K562 (cell line): ENCODE data around the gene EFEMP2. TPM values are rescaled to one million over a fixed set of nuclear protein-coding genes. Genes with fewer than 3 reads are reported as not detected.

Experiments
- ADNP ChIP-seq: fragments of 200-800 bp; sonication (Bioruptor generic); IDR thresholded peaks from 2 replicates; pipeline ENCODE4 v1.6.1; 2016; ENCODE audit warnings: missing genetic modification characterization, missing compliant biosample characterization
- ASH1L ChIP-seq: fragments of 450-650 bp; IDR thresholded peaks from 2 replicates; pipeline ENCODE4 v1.6.1; 2018; ENCODE audit warnings: borderline replicate concordance, mild to moderate bottlenecking, low read depth; ENCODE audit not compliant: partially characterized antibody
- CREB1 ChIP-seq, 2 experiments: sonication (generic) in 1 of 2; formaldehyde crosslinking in 1 of 2; IDR thresholded peaks; 2 replicates each; pipeline versions ENCODE4 v1.6.1 to v1.8.0; 2012 to 2022; ENCODE audit warnings: inconsistent platforms in 1 of 2, mild to moderate bottlenecking in 1 of 2, missing genetic modification reagents in 1 of 2, moderate library complexity in 1 of 2
- DIDO1 ChIP-seq: fragments of 450-650 bp; IDR thresholded peaks from 2 replicates; pipeline ENCODE4 v1.6.1; 2016; ENCODE audit warnings: low read depth, missing biosample characterization, missing genetic modification characterization
- EWSR1 ChIP-seq: fragments of 450-650 bp; IDR thresholded peaks from 2 replicates; pipeline ENCODE4 v1.6.1; 2018; ENCODE audit warnings: borderline replicate concordance, mild to moderate bottlenecking, low read depth, moderate library complexity; ENCODE audit not compliant: partially characterized antibody
- HDAC1 ChIP-seq, 2 experiments: fragments of 450-650 bp; IDR thresholded peaks; 2 replicates each; pipeline ENCODE4 v1.6.1; 2016 to 2017; ENCODE audit warnings: inconsistent platforms in 1 of 2, mild to moderate bottlenecking in 1 of 2, moderate library complexity in 1 of 2
- KDM1A ChIP-seq, 2 experiments: fragments of 450-650 bp; IDR thresholded peaks; 2 replicates each; pipeline ENCODE4 v1.6.1; 2016; ENCODE audit warnings: mild to moderate bottlenecking in 2 of 2
- L3MBTL2 ChIP-seq: fragments of 450-650 bp; IDR thresholded peaks from 2 replicates; pipeline ENCODE4 v1.6.1; 2016; ENCODE audit warnings: mild to moderate bottlenecking, moderate library complexity
- MAFK ChIP-seq: IDR thresholded peaks from 2 replicates; pipeline ENCODE4 v1.6.1; 2011; ENCODE audit warnings: low read length, improper control_type of control experiment
- NR0B1 ChIP-seq: fragments of 450-650 bp; IDR thresholded peaks from one replicate; pipeline ENCODE4 v1.6.1; 2018; ENCODE audit warnings: mild to moderate bottlenecking, moderate library complexity; ENCODE audit not compliant: partially characterized antibody
- NR3C1 ChIP-seq: sonication (generic); formaldehyde crosslinking; IDR thresholded peaks from 2 replicates; pipeline ENCODE4 v1.8.1; 2022; ENCODE audit warnings: missing genetic modification reagents
- PHF8 ChIP-seq: fragments of 200-600 bp; sonication (generic); IDR thresholded peaks from 2 replicates; pipeline ENCODE4 v1.6.1; 2012; ENCODE audit warnings: mixed run types, mild to moderate bottlenecking, inconsistent platforms, low read length, moderate library complexity, borderline replicate concordance
- POLR2AphosphoS2 ChIP-seq: IDR thresholded peaks from 2 replicates; pipeline ENCODE4 v1.6.1; 2012; ENCODE audit warnings: low read length, improper control_type of control experiment
- POLR2B ChIP-seq: fragments of 450-650 bp; IDR thresholded peaks from 2 replicates; pipeline ENCODE4 v1.6.1; 2018; ENCODE audit warnings: low read depth; ENCODE audit not compliant: partially characterized antibody
- POLR2G ChIP-seq: fragments of 200-400 bp; formaldehyde crosslinking; IDR thresholded peaks from 2 replicates; pipeline ENCODE4 v1.6.1; 2017; ENCODE audit warnings: low read depth, mild to moderate bottlenecking, antibody characterized with exemption, low read length, moderate library complexity
- RNF2 ChIP-seq: sonication (generic); IDR thresholded peaks from 2 replicates; pipeline ENCODE4 v1.6.1; 2016
- SP1 ChIP-seq: sonication (generic); formaldehyde crosslinking; IDR thresholded peaks from 2 replicates; pipeline ENCODE4 v1.8.1; 2022; ENCODE audit warnings: mild to moderate bottlenecking, missing genetic modification reagents
- STAG1 ChIP-seq: sonication (generic); formaldehyde crosslinking; IDR thresholded peaks from 2 replicates; pipeline ENCODE4 v1.5.0; 2020; ENCODE audit warnings: missing genetic modification reagents, borderline replicate concordance
- TCF7 ChIP-seq: sonication (generic); IDR thresholded peaks from 2 replicates; pipeline ENCODE4 v1.6.1; 2016; ENCODE audit warnings: antibody characterized with exemption, borderline replicate concordance
- ZBTB11 ChIP-seq, 3 experiments: fragments of 200-800 bp in 1 of 3; fragments of 250-450 bp in 1 of 3; fragments of 450-650 bp in 1 of 3; sonication (Bioruptor Pico) in 1 of 3; sonication (Bioruptor generic) in 1 of 3; formaldehyde crosslinking in 1 of 3; IDR thresholded peaks; 2 replicates each; pipeline versions ENCODE4 v1.6.1 to v1.8.0; 2016 to 2022; ENCODE audit warnings: mild to moderate bottlenecking in 2 of 3, missing genetic modification characterization in 2 of 3, missing compliant biosample characterization in 1 of 3, moderate library complexity in 1 of 3
- ZBTB34 ChIP-seq: fragments of 250-450 bp; sonication (Bioruptor Pico); IDR thresholded peaks from 2 replicates; pipeline ENCODE4 v1.8.0; 2021; ENCODE audit warnings: mild to moderate bottlenecking, moderate library complexity
- ZBTB8A ChIP-seq: fragments of 450-650 bp; IDR thresholded peaks from 2 replicates; pipeline ENCODE4 v1.6.1; 2018; ENCODE audit warnings: mild to moderate bottlenecking, moderate library complexity; ENCODE audit not compliant: partially characterized antibody
- ZNF143 ChIP-seq: sonication (generic); formaldehyde crosslinking; IDR thresholded peaks from 2 replicates; pipeline ENCODE4 v1.9.0; 2022; ENCODE audit warnings: mild to moderate bottlenecking, missing genetic modification reagents
- ZNF347 ChIP-seq: fragments of 450-650 bp; formaldehyde crosslinking; IDR thresholded peaks from 2 replicates; pipeline ENCODE4 v1.4.0; 2020; ENCODE audit warnings: low read depth, mild to moderate bottlenecking, moderate library complexity
- polyA plus RNA-seq, 8 experiments: library from polyadenylated mRNA; depleted of rRNA in 4 of 8; stranded (reverse) in 5 of 8; unstranded in 3 of 8; fragments of >200 nt; fragmentation: Nextera tagmentation in 2 of 8; fragmentation: Illumina TruSeq in 1 of 8; extraction: Ambion mirVana in 2 of 8; extraction: Trizol in 1 of 8; gene quantifications; 2 replicates each; pipeline versions ENCODE4 v1.2.1 to v1.2.3, GENCODE V29; 2011 to 2014; ENCODE audit warnings: inconsistent platforms in 1 of 8, missing spikeins in 1 of 8
- total RNA-seq, 7 experiments: library from RNA; depleted of rRNA in 6 of 7; stranded (reverse); fragments of >200 nt in 6 of 7; fragmentation: Illumina TruSeq in 2 of 7; extraction: Trizol in 2 of 7; gene quantifications; 2 replicates each; pipeline versions ENCODE4 v1.2.1 to v1.2.3, GENCODE V29; 2011 to 2021; ENCODE audit warnings: low replicate concordance in 1 of 7

The EFEMP2 gene
- total and polyA plus RNA-seq, 9 of the 15 experiments (the other 6 are each of a cell fraction or from before 2014, with no cell fraction given), result 0.07 to 2.9 (median 0.69) TPM; not detected in 1

DNA sequence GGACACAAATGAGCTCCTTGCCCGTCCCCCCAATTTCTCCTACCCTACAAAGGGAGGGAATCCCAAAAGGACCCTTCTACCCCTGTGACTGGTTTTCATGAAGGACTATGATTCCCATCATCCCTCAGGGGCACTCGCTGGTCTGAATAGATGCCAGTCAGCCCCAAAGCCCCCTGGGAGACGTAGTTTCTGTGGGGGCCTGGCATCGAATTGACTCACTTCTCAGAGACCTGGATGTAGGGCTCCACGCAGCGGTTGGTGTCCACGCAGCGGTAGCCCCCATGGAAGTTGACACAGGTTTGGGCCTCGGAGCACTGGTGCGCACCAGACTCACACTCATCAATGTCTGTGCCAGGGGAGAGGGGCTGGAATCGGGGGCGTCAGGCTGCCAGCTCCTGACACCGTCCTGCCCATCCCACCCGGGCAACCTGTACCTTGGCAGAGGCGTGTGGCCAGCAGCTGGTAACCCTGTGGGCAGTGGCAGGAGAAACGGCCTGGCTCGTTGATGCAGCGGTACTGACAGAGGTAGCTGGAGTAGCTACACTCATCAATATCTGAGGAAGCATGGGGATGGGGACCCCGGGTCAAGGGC lies 4.4 kb downstream of the EFEMP2 start (continued):
- TF ChIP-seq STAG1 (CRISPR knock-in tag) (no peak), MAFK (no peak), ZBTB34 (CRISPR knock-in tag) (no peak), PHF8 (no peak), ZNF143 (CRISPR knock-in tag) (peak; percentile 79), ZBTB8A (no peak), KDM1A (IDR thresholded peaks at IDR 0.05) (no peak), NR3C1 (CRISPR knock-in tag) (no peak), POLR2AphosphoS2 (0 out of 2 replicates have a peak, but pooled peaks have one; percentile 52), NR0B1 (no peak), POLR2B (peak; percentile 31), ADNP (tag) (no peak), RNF2 (no peak), DIDO1 (no peak), ZNF347 (CRISPR knock-in tag) (no peak), L3MBTL2 (no peak; the same call in 1 of the 2 replicates), ZBTB11 (CRISPR knock-in tag; IDR thresholded peaks at IDR 0.05) (no peak), ASH1L (no peak), TCF7 (no peak), EWSR1 (no peak), POLR2G (peak; percentile 78), SP1 (CRISPR knock-in tag) (no peak), CREB1 (IDR thresholded peaks at IDR 0.05) (no peak), CREB1 (CRISPR knock-in tag; IDR thresholded peaks at IDR 0.05) (no peak), HDAC1 (IDR thresholded peaks at IDR 0.05) (no peak)
